Bone marrow (tissue), 2 donors: ENCODE measurements around the gene UNC119B.
A peak's percentile ranks its signal among the peaks of the same experiment; 100 is the strongest.

ENCODE experiments used
- DNase-seq, 2 donors: peaks; one replicate each; lab custom pipeline; 2025; lab: John Stamatoyannopoulos, UW

The UNC119B gene

GRCh38 chr12:120687578-120688289 lies 22.5 kb upstream of the UNC119B start:
- DNase-seq: peak in 1 of 2 donors; percentile 4

GRCh38 chr12:120688527-120689071 lies 21.7 kb upstream of the UNC119B start:
- DNase-seq: no peak

GRCh38 chr12:120689397-120690082 lies 20.7 kb upstream of the UNC119B start:
- DNase-seq: no peak

GRCh38 chr12:120690083-120690450 lies 20.2 kb upstream of the UNC119B start:
- no peak for DNase-seq

GRCh38 chr12:120690978-120691377 lies 19.3 kb upstream of the UNC119B start:
- DNase-seq: no peak

- no peak for DNase-seq
Measured at GRCh38 chr12:120692524-120693033, 17.7 kb upstream of the UNC119B start.

- no peak for DNase-seq
Measured at GRCh38 chr12:120693848-120694247, 16.4 kb upstream of the UNC119B start.

GRCh38 chr12:120696626-120697025 lies 13.6 kb upstream of the UNC119B start:
- no peak for DNase-seq

- no peak for DNase-seq
Measured at GRCh38 chr12:120697344-120697743, 12.9 kb upstream of the UNC119B start.

- peak in 1 of 2 donors; percentile 45 for DNase-seq
Measured at GRCh38 chr12:120698665-120699064, 11.6 kb upstream of the UNC119B start.

GRCh38 chr12:120699553-120699952 lies 10.7 kb upstream of the UNC119B start:
- no peak for DNase-seq

- no peak for DNase-seq
Measured at GRCh38 chr12:120700886-120701285, 9.4 kb upstream of the UNC119B start.

- DNase-seq: no peak
Measured at GRCh38 chr12:120702637-120703036, 7.6 kb upstream of the UNC119B start.

- no peak for DNase-seq
Measured at GRCh38 chr12:120703311-120703942, 6.8 kb upstream of the UNC119B start.

- no peak for DNase-seq
Measured at GRCh38 chr12:120705618-120706017, 4.6 kb upstream of the UNC119B start.

GRCh38 chr12:120706029-120706428 lies 4.2 kb upstream of the UNC119B start:
- DNase-seq: no peak

GRCh38 chr12:120708651-120709050 lies 1.6 kb upstream of the UNC119B start:
- no peak for DNase-seq

GRCh38 chr12:120710805-120711296 lies 593 bp downstream of the UNC119B start:
- DNase-seq: peak in 1 of 2 donors; percentile 32

- no peak for DNase-seq
Measured at GRCh38 chr12:120711411-120711810, 1.2 kb downstream of the UNC119B start.

GRCh38 chr12:120712610-120713009 lies 2.4 kb downstream of the UNC119B start:
- no peak for DNase-seq

GRCh38 chr12:120713861-120714482 lies 3.7 kb downstream of the UNC119B start:
- peak; percentile 16 to 77 for DNase-seq

GRCh38 chr12:120718055-120718454 lies 7.8 kb downstream of the UNC119B start:
- DNase-seq: no peak
